Right renal cortex interstitium (tissue), 3 donors: Measurements from ENCODE around the gene PLEKHA6. TPM values are rescaled to one million over a fixed set of nuclear protein-coding genes. Genes with fewer than 3 reads are reported as not detected.
A peak's percentile ranks its signal among the peaks of the same experiment; 100 is the strongest.
"Not testable (repeated sequence)": the region's sequence is repeated elsewhere in the genome, so short reads cannot be mapped to it uniquely, and the experiment has no call there.

Source experiments
- DNase-seq, 3 donors: peaks; one replicate each; pipeline ENCODE4 v3.0.0-alpha.2; 2013; ENCODE audit warnings: low read depth in 3 of 3, low spot score in 2 of 3
- polyA plus RNA-seq, 3 donors: library from polyadenylated mRNA; unstranded; fragments of 120-200 nt; gene quantifications; one replicate each; pipeline ENCODE4 v1.2.1, GENCODE V29; 2013; ENCODE audit not compliant: insufficient read length in 3 of 3

PLEKHA6 gene
- polyA plus RNA-seq, 3 donors, result 37.8 to 45.2 (median 39.7) TPM

DNA sequence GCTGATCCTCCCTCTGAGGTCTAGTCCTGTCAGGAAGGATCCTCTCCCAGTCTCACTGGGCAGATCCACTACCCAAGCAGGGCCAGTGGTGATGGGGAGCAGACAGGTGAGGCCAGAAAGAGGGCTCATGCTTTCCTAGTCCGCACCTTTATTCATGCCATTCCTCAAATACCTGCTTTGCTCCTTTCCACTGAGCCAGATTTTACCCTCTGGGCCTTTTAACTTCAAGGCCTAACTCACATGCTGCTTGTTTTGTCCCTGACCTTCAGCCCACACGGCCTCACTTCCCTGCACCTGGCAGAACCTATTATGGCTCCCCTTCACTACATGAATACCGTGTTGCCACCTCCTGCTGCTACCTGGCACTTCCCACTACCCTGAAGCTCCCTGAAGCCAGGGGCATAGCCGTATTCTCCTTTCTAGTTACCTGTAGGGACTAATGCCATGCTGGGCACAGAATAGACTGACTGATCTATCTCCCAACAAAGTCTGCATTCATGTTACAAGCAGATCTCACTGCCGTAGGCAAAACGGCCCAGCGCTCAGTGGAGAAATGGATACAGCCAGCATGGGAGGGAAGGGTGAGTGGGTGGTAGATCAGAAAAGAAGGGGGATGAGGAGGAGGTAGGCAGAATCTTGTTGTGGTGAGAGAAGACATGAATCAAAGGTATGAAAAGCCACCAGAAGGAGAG lies 109.8 kb downstream of the PLEKHA6 start:
- DNase-seq, result no peak

GRCh38 chr1:204248954-204249353 lies 110.8 kb downstream of the PLEKHA6 start:
- no peak for DNase-seq

DNA sequence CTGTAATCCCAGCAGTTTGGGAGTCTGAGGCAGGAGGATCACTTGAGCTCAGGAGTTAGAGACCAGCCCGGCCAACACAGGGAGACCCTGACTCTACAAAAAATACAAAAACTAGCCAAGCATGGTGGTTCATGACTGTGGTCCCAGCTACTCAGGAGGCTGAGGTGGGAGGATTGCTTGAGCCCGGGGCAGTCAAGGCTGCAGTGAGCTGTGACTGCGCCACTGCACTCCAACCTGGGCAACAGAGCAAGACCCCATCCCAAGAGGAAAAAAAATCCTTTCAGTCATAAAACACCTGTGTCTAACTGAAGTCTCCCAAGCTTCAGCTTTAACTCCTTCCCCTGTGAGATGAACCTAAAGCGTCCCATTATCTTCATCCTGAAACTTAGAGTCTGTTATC lies 112.9 kb downstream of the PLEKHA6 start:
- no peak for DNase-seq

GRCh38 chr1:204242920-204243319 lies 116.8 kb downstream of the PLEKHA6 start:
- DNase-seq, result no peak

DNA sequence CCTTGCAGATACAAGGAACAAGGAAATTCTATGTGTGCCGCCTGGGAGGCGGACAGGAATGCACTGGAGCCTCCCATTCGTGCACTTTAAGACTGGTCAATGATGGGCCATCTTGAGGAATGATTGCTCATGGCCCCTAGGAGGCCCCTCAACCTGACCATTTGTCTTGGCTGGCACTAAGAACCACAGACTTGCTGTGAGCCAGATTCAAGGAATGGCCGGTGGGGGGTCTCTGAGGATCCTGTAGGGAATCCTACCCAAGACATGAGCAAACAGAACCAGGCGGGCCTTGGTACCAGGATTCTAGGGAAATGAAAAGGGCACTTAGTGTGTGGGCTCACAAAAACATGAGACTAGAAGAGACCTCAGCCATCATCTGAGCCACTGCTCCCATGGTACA lies 117.8 kb downstream of the PLEKHA6 start:
- DNase-seq, result no peak

GRCh38 chr1:204241050-204241449 lies 118.7 kb downstream of the PLEKHA6 start:
- no peak for DNase-seq

DNA sequence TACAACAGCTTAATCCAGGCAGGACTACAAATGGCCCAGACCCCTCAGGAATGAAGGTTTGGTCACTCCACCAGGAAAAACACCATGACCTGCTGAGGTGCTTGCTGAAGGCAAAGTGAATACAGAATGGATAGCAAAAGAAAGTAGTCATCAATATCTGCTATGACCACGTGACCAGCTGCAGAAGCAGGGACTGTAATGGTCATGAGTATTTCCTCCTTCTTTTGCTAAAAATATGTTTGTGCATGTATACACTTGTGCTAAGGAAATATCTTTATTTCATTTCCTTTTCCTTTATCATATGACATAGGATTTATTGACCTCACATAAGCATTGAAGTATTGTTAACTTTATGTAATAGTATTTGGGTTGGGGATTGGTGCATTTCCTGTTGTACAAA lies 119.5 kb downstream of the PLEKHA6 start:
- DNase-seq, result no peak

- not testable (repeated sequence) for DNase-seq
Measured at GRCh38 chr1:204239401-204239800, 120.3 kb downstream of the PLEKHA6 start.

GRCh38 chr1:204238520-204238919 lies 121.2 kb downstream of the PLEKHA6 start:
- not testable (repeated sequence) for DNase-seq

GRCh38 chr1:204237515-204237914 lies 122.2 kb downstream of the PLEKHA6 start:
- DNase-seq, result not testable (repeated sequence)

DNA sequence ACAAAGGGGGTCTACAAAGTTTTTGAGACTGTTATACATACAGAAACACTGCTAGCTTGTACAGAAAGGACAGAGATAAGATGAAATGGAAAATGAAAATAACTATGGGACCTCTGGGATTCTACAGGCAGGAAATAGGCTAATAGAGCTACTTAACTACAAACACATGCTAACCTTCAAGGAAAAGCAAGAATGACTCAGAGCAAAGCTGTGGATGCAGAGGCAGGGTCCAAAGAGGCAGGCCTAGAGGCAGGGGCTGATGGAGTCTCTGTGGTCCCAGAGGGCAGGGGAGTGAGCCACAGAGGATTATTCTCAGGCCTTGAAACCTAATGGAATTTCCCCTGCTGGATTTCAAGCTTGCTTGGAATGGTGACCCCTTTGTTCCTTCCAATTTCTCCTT lies 127.2 kb downstream of the PLEKHA6 start:
- no peak for DNase-seq

DNA sequence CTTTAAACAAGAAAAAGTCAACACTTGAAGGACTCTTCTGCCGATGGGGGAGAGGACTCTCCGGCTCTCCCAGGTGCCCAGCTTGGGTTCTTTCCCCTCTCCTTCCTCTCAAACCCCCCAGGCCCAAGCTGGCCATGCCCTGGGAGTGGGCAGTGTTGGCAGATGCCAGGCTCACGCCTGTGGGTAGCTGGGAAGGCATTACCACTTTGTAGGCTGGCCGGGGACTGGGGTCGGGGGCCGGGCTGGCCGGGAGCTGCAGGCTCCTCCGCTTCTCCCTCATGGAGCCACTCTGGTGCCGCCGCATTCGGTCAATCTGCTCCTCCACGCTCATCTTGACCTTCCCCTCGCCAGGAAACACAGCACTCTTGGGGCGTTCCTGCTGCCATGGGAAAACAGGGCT lies 129.5 kb downstream of the PLEKHA6 start:
- DNase-seq, result no peak

- DNase-seq, result no peak
Measured at GRCh38 chr1:204228896-204229295, 130.8 kb downstream of the PLEKHA6 start.

DNA sequence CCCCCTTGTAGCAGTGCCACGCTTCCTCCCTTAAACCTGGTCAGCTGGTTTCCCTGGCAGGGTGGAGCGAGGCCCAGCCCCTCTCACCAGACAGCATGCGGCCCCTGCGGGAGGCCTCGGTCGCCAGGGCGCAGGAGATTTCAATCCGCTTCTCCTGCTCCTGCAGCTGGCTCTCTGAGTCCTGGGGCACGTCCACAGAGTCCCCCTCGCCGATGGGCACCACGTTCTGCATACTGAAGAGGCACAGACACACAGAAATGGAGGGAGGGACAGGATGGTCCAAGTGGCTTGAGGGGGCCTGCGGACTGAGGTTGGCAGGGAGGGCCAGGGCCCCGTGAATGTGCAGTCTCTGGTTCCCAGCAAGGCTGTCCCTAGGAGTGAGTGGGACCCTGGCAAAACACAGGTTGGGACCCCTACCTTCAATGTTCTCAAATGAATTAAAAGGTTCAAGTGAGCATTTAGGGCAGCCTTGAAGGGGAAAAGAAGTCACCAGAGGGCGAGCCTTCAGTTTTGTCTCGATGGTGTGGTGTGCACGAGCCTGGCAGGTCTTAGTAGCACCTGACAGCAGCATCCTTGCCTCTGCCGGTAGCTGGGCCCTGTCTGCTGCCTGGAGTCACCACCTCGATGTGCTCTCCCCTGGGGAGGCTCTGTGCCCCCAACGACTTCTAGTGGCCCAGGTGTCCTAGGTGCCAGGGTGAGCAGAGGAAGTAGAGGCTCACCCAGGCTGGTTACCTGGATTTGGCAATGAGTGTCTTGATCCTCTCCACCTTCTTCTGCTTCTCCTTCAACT lies 131.5 kb downstream of the PLEKHA6 start:
- DNase-seq, result no peak

DNA sequence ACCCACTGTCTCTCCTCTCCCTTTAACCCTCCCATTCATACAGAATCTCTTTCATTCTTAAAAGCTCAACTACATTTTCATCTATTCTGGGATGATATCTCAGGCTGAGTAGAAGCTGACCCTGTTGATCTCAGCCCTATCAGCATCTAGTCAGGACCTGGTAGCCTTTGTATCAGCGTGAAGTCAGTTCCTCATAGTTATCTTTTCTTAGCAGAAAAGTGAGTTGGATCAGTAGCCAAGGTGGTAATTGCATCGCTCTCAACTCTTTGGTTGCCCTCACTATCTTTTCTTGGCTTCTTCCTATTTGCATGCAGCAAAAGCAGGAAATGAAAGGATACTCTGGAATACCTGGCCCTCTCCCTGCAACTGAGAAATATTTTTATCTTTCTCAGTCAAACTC lies 132.4 kb downstream of the PLEKHA6 start:
- DNase-seq, result no peak

- DNase-seq, result peak in 1 of 3 donors; percentile 24
Measured at GRCh38 chr1:204225841-204226735, 133.6 kb downstream of the PLEKHA6 start.

DNA sequence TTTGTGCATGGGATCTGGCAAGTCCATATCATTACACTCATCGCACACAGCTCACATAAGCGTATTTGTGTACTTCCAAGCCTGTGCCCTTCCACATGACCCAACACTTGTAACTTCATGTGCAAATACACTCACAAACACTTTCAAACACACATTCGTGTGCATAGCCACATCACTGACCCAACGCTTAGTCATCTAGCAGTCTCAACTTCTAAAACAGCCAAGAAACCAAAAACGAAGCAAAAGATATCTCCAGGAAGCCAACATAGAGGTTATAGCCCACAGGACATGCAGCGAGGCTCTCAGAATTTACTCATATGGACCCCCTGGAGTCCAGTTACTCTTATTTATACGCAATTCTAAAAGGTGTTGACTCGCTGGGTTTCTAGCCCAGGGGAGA lies 135.1 kb downstream of the PLEKHA6 start:
- DNase-seq, result no peak

DNA sequence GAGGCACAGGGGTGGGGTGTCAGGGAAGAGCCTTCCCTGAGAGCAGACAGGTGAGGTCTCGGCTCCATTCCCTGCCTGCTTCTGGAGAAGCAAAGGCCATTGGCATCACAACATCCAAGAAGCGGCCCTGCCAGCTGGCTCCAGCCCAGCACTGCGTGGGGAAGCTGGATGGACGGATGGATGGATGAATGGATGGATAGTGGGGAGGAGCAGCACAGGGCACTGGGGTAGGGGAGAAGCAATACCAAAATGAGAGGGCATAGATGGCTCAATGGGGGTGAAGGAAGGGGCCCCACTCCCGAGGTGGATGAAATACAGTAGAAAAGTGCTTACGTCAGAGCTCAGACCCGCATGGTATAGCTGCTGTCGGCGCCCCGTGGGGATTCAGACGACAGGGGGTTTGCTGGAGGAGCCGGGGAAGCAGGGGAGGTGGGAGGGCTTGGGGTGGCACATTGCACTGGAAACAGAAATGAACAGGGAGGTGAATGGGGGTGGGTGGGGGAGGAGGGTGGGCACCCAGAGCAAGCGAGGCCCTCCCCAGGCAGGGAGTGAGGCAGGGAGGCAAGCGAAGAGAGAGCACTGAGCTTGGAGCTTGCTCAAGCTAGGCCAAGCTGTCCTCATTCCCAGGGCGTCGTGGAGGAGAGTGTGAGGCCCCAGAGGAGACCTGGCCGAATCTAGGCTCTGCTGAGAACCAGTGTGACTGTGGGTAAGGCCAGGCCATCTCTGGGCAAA lies 136.4 kb downstream of the PLEKHA6 start:
- DNase-seq, result no peak

GRCh38 chr1:204222764-204223055 lies 137.0 kb downstream of the PLEKHA6 start:
- DNase-seq, result no peak

DNA sequence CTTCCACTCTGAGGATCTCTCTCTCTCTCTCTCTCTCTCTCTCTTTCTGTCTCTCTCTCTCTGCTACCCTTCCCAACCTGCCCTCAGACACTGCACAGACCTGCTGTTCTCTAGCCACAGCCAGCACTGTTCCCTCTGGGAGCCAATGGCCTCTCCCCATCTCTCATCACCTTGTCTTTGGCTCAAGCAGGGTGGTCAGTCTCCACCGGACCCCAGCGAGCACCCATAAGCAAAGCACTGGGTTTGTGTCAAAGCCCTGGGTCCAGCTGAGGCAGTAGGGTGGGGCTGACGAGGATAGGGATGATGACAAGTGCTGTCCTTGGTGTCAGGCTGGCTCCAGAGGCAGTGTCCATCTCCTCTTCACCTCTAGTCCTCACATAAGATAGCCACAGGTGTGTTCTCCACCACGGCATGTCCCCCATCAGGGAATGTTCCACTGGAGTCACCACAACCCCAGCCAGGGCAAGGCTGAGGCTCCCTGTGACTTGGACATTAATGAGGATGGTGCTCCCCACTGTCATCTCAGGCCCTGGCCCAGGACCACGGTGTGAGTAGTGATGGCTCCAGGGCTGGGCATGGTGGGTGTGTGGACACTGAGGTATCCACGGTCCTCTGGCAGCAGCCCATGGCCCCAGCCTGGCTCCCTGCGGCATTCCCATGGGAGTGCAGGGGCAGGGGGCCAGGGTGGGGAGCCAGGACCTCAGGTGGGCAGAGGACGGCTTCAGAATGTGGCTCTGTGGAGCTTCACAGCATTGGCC lies 137.5 kb downstream of the PLEKHA6 start:
- no peak for DNase-seq
